ENCODE measurements around the gene CELF4.

DNA sequence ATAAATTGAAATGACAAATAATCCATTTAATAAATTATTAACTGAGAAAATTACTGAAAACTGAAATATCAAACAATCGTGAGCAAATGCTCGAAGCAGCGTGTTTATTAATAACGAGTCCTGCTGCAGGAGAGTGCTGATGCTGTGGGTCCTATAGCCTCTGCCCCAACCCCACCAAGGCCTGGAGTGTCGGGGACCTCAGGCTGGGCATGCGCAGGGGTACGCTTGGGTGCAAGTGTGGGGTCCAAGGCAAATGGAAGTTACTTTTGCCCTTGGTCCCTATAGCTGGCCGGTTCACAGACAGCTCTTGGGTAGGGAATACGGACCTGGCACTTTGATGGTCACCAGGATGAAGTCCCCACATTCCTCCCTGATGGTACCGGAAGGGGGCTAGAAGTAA is 43.3 kb upstream of the CELF4 start:
- TF ChIP-seq POLR2A (IDR thresholded peaks at IDR 0.05; ENCODE audit: low read depth, low read length) (no peak), CHD1 (IDR thresholded peaks at IDR 0.05; ENCODE audit: low read depth, low read length) (no peak), ZBED1 (IDR thresholded peaks at IDR 0.05; ENCODE audit: borderline replicate concordance) (no peak), HDGF (IDR thresholded peaks at IDR 0.05) (no peak), CHD4 (IDR thresholded peaks at IDR 0.05) (no peak), PAX5 (IDR thresholded peaks at IDR 0.05; ENCODE audit: borderline replicate concordance, low read depth, low read length) (no peak)
- TF ChIP-seq, protein P1, sequence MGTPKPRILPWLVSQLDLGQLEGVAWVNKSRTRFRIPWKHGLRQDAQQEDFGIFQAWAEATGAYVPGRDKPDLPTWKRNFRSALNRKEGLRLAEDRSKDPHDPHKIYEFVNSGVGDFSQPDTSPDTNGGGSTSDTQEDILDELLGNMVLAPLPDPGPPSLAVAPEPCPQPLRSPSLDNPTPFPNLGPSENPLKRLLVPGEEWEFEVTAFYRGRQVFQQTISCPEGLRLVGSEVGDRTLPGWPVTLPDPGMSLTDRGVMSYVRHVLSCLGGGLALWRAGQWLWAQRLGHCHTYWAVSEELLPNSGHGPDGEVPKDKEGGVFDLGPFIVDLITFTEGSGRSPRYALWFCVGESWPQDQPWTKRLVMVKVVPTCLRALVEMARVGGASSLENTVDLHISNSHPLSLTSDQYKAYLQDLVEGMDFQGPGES (IDR thresholded peaks at IDR 0.05) = no peak
- TF ChIP-seq, protein P2, sequence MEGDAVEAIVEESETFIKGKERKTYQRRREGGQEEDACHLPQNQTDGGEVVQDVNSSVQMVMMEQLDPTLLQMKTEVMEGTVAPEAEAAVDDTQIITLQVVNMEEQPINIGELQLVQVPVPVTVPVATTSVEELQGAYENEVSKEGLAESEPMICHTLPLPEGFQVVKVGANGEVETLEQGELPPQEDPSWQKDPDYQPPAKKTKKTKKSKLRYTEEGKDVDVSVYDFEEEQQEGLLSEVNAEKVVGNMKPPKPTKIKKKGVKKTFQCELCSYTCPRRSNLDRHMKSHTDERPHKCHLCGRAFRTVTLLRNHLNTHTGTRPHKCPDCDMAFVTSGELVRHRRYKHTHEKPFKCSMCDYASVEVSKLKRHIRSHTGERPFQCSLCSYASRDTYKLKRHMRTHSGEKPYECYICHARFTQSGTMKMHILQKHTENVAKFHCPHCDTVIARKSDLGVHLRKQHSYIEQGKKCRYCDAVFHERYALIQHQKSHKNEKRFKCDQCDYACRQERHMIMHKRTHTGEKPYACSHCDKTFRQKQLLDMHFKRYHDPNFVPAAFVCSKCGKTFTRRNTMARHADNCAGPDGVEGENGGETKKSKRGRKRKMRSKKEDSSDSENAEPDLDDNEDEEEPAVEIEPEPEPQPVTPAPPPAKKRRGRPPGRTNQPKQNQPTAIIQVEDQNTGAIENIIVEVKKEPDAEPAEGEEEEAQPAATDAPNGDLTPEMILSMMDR (IDR thresholded peaks at IDR 0.05 in 2 of 3, conservative IDR thresholded peaks at IDR 0.05 in 1 of 3; ENCODE audit: control insufficient read depth in 2 of 3, extremely low read depth in 1 of 3, insufficient read depth in 1 of 3, low read depth in 3 of 3, low read length in 3 of 3) = no peak
- TF ChIP-seq, protein P3, sequence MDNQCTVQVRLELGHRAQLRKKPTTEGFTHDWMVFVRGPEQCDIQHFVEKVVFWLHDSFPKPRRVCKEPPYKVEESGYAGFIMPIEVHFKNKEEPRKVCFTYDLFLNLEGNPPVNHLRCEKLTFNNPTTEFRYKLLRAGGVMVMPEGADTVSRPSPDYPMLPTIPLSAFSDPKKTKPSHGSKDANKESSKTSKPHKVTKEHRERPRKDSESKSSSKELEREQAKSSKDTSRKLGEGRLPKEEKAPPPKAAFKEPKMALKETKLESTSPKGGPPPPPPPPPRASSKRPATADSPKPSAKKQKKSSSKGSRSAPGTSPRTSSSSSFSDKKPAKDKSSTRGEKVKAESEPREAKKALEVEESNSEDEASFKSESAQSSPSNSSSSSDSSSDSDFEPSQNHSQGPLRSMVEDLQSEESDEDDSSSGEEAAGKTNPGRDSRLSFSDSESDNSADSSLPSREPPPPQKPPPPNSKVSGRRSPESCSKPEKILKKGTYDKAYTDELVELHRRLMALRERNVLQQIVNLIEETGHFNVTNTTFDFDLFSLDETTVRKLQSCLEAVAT (IDR thresholded peaks at IDR 0.05) = no peak
- TF ChIP-seq, protein P4, sequence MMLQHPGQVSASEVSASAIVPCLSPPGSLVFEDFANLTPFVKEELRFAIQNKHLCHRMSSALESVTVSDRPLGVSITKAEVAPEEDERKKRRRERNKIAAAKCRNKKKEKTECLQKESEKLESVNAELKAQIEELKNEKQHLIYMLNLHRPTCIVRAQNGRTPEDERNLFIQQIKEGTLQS (IDR thresholded peaks at IDR 0.05; ENCODE audit: borderline replicate concordance, extremely low read depth, low read depth, low read length) = no peak

All from GM12878 (cell line).